Stimulated activated CD8-positive, alpha-beta memory T cell treated with anti-CD3 and anti-CD28 coated beads, Interleukin-7, amount 100 ng/mL, for 1 hour (primary cell): ENCODE measurements around the gene NCDN.
A peak's percentile ranks its signal among the peaks of the same experiment; 100 is the strongest.

ENCODE experiments used
- DNase-seq, 2 donors: peaks; one replicate each; pipeline ENCODE4 v3.0.0-alpha.2; 2020; ENCODE audit warnings: low read depth in 2 of 2

The NCDN gene

DNA sequence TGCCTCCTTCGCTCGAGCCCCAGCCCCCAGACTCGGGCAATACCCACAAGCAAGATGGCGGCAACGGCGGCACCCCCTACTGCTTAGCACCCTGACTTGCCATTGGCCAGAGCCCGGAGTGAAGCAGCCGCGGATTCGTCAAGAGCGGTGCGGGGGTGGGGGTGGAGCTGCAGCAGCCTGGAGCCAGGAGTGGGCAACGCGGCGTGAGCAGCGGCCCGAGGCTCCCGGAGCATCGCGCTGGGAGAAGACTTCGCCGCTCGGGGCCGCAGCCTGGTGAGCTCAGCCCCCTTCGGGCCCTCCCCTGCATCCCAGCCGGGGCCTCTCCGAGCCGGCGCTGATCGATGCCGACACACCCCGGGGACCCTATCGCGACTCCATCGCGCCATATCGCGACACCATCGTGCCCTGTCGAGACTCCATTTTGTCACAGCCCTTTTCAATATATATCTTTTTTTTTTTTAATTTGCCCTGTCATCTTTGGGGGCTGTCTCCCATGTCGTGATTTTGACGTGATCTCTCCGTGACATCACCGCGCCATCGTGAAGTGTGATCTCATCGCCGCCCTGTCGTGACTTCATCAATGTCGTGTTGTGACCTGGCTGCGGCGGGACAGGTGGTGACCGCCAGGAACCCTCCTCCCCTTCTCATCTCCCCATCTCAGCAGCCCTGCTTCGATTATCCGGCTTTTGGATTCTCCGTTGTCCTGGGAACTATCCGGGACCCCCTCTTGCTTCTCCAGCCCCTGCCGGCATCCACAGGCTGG is at the start of gene NCDN:
Gene NCDN, plus strand, starts transcription at position 189 of the 763 bp plus-strand sequence. Its CDS starts 392 bp downstream, at position 581.
- peak; percentile 89 to 90 for DNase-seq

DNA sequence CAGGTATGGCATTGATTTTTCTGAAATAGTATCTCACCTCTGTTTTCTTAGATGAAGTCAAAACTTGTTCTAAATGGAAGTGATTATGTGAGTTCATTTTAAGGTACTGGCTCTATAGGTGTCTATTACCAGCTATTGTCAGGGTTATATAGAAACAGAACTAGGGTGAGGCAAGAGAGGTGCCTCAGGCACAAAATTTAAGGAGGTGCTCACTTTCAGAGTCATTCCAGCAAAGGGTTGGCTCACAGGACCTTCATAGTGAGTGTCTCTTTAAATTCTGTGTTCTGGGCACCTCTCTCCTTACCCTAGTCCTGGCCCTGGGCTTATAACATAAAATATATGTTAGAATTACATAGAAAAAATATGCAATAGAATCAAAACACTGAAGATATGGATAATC is 49.7 kb upstream of the NCDN start:
- DNase-seq, result no peak

DNA sequence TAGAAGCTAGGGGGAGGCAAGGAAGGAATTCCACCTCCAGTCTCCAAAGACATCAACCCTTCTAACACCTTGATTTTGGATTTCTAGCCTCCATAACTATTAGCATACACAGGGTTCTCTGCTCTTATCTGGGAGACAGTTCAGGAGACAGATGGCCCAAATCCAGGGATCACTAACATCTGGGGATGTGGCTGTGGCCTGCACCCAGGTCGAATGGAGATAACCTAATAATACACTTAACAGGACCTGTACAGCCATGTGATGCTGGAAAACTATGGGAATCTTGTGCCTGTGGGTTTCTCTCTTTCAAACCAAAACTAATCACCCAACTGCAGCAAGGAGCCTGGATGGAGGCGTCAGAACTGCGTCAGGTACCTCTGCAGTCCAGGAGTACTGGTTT is 48.0 kb upstream of the NCDN start:
- DNase-seq, result no peak

DNA sequence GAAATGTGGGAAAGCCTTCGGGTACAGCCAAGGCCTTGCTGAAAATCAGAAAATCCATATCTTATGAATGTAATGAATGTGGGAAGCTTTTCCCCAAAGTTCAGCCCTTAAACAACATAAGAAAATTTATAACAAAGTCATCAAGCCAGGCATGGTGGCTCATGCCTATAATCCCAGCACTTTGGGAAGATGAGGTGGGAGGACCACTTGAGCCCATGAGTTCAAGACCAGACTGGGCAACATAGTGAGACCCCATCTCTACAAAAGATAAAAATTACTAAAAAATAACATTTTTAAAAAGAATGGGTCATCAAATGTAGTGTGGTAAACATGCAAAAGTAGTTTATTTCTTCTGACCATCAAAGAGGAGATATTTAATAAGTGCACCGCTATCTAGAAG is 46.3 kb upstream of the NCDN start:
- DNase-seq, result no peak

GRCh38 chr1:35518183-35518582 is 39.4 kb upstream of the NCDN start:
- no peak for DNase-seq

GRCh38 chr1:35519432-35519831 is 38.2 kb upstream of the NCDN start:
- DNase-seq, result no peak

DNA sequence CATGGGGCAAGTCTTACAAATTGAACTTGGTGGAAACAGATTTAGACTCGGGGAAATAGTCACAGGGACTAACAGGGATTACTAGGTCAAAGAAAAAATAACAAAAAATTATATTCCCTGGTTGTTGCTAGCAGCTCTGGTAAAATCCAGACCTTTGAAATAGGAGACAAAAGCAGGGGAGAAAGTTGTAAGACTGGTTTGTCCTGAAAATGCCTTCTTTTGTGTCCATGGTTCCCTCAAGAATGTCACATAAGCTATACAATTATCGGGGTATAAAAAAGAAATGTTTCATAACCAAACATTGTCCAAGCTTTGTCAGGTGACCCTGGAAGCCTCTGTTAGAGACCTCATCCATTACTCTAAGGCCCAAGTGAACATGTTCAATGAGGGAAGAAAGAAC is 33.5 kb upstream of the NCDN start:
- DNase-seq, result no peak

DNA sequence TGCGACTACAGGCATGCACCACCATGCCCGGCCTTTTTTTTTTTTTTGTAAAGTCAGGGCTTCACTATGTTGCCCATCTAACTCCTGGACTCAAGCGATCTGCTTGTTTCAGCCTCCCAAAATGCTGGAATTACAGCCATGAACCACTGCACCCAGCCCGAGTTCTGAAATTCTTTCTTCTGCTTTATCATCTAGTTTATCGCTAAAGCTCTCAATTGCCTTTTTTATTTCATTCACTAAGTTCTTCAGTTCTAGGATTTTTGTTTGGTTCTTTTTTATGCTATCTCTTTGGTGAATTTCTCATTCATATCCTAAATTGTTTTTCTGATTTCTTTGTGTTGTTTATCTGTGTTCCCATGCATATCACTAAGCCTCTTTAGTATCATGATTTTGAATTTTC is 27.4 kb upstream of the NCDN start:
- no peak for DNase-seq

DNA sequence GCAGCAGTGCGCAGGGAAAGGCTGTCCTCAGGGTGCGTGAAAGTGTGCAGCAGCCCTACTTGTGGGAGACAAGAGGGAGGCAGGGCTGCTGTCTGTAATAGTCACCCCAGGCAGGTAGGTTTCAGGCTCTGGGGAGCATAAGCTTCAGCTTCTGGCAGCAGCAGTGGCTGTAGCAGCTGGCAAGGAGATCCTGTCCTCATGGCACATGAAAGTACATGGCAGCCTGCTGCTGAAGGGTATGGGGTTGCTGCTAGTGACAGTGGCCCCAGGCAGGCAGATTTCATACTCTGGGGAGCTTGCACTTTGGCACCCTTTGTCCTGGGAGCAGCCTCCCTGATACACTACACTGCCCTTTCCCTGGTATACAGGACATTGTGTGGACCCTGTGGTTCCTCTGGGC is 26.7 kb upstream of the NCDN start:
- DNase-seq, result no peak

GRCh38 chr1:35531368-35531767 is 26.2 kb upstream of the NCDN start:
- DNase-seq, result no peak

DNA sequence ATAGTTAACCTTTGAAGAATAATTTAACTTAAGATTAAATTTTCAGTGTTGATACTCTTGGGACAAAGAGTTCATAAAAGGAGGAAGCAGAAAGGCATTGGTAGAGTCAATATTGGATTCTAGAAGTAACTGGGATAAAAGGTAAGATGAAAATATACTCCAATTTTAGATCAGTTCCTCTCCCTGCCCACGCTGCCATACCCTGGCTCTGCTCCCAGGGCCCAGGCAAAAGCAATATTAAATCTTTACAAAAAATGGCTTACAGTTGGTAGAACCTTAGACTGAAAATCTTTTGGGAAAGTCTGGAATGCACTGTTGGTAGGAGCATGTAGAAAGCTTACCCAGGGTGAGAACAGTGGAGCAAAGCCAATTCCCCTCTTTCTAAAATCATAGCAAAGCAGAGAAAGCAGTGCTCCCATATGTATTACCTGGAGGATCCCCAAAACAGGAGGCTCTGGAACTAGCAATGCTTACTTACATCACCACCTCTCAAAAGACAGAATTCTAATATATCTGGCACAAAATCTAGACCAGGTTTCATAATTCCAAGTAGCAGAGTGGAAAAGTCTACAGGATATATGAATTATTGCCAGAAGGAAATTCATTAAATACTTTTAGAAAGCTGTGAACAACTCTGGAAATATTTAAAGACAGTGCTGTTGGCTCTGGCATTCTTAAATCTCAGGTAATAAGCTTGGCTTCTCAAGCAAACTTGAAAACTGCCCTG is 24.9 kb upstream of the NCDN start:
- no peak for DNase-seq

DNA sequence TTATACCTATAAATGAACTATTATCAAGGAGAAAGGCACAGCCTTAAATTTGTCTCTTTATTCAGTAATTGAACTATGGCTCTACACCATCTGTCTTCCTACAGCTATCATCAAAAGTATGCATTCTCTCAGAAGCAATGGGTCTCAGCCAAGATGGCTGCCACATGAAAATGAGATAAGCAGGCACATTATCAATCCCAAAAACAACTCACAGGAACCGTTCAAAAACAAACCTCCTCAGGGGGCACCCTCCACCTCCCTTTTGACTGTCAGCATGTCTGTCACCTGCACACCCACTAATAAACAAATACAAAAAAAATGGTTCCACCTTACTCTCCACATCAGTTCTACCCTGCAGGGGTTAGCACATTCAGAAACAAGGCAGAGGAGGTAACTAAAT is 24.0 kb upstream of the NCDN start:
- no peak for DNase-seq

DNA sequence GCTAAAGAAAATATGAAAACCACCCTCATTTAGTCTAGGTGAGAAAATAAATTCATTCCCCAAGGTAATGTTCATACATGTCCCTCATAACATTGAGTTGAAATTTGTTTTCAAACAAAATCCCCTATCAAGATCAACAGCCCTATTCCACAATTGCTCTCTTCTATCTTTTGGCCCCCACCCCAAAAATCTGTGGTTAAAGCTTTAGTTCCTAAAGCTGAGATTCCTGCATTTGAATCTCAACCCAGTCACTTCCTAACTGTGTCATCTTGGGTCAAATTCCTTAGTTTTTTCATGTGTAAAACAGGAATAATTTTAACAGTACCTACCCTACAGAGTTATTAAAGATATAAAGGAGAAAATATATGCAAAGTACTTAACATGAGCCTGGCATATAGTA is 22.4 kb upstream of the NCDN start:
- DNase-seq, result no peak

DNA sequence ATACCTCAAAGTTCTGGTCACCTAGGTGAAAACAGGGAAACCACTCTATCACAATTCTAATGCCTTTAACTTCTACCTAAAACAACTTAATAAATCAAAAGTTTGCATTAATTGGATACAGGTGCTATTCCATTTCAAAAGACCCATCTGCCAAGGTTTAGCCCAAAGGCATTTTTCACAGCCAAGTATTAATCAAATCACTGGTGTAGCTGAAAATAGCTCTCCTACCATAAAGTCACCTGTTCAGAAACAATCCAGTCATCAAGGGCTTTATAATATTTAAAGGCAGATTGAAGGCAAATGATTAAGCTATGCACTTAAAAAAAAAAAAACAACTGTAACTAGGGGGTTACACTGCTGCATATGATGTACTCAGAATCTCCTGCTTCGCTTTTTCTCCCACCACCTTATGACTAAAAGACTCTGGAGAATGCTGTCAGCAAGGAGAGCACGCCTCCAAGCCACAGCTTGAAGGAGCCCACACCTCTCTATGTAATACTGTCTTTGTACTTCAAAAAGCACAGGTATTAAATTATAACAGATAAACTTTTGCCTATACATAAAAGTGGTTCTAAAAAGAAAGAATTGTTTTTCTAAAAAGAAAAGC is 20.9 kb upstream of the NCDN start:
- no peak for DNase-seq

GRCh38 chr1:35537806-35538205 is 19.8 kb upstream of the NCDN start:
- DNase-seq, result no peak

DNA sequence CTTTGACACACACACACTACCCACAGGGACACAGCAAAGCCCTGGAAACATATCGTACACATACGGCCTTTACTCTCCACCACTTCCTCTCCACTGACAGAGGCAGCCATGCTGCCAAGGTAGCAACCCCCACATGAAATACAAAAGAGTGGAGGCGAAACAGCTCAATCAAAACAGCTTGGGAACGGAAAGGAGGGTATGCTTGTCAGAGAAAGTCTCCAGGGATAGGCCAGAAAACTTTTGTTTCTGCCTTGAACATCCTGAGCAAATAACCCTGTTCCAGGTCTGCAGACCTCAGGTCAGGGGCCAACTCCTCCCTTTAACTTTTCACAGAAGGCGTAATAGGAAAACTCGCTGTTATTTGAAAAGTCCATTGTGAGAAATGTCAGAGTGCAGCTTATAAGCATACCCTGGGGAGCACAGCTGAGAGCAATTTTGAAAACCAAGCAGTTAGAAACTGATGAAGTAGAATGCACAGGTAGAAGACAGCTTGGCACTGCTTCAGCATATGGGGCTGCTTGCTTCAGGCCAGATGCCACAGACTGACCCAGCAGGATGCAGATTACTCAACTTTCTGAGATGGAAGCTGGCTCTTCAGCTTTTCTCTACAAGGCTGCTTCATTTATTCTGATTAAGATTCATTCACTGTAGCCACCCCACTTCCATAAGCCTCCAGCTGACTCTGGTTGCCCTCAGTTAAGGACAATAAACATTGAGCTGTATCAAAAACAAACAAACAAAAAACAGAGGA is 18.4 kb upstream of the NCDN start:
- no peak for DNase-seq

GRCh38 chr1:35539824-35540261 is 17.8 kb upstream of the NCDN start:
- DNase-seq, result no peak

DNA sequence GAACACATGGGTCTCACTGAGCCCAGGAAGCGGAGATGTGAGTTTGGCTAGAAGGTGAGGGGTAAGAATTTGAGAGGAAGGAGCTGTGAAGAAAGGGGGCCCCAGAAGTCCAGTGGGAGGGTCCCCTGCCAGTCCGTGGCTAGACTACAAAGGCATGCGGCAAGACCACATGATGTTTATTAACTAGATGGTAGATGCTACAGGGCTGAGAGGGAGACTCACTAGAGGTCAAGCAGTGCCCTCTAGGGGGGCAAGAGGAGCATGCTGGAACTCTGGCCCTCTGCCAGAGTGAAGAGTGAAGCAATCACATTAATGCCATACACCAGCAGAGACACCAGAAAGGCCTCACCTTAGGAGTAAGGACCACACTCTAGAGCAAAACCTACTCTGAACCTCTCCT is 12.6 kb upstream of the NCDN start:
- no peak for DNase-seq

DNA sequence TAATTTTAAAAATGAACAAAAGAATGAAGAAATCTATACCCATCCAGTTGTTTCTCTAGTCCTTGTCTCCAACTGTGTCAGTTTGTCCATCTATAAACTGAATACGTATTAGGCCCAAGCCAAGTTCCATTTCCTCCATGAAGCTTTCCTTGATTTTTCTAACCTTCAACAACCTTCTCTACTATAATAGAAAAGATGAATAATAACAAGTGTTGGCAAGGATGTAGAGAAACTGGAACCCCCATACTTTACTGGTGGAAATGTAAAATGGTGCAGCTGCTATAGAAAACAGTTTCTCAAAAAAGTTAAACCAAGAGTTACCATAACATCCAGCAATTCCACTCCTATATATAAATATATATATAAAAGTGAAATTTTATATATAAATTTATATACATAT is 11.0 kb upstream of the NCDN start:
- no peak for DNase-seq

DNA sequence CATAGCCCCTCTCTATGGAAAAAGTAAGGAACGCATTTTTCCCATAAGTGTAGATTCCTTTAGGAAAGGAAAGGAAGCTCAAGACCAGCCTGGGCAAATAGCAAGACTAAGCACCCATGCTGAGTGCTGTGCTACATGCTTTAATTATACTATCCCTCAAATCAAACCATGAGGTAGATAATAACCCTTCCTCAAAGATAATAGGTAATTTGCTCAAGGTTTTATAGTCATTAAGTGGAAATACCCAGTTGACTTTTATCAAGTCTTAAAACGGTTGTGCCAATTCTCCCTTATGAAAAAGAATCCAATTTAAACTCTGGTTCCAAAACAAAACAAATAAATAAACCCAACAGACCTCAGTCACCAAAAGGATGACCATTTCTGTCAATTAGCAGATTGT is 3.7 kb upstream of the NCDN start:
- DNase-seq, result no peak

- DNase-seq, result no peak
These were observed 3.1 kb upstream of the NCDN start for GRCh38 chr1:35554266-35555211.
